NT2/D1 (cell line): ENCODE measurements around the gene IL1R2.

Experiments
- DNase-seq: peaks from one replicate; pipeline ENCODE4 v3.0.0-alpha.2; 2011; ENCODE audit warnings: low read depth, low spot score
- H3K27me3 ChIP-seq: 2 replicates; pipeline ENCODE4 v1.6.0; 2011; ENCODE audit warnings: mild to moderate bottlenecking; ENCODE audit not compliant: insufficient read length, insufficient read depth
- H3K36me3 ChIP-seq: 2 replicates; pipeline ENCODE4 v1.6.1; 2011; ENCODE audit warnings: mild to moderate bottlenecking, low read length, mixed read lengths; ENCODE audit not compliant: insufficient read depth, insufficient read length
- H3K4me1 ChIP-seq: 2 replicates; pipeline ENCODE4 v1.5.1; 2011; ENCODE audit not compliant: insufficient read depth, insufficient read length
- H3K4me3 ChIP-seq: 2 replicates; pipeline ENCODE4 v1.5.1; 2011; ENCODE audit warnings: low read depth; ENCODE audit not compliant: insufficient read length
- H3K9ac ChIP-seq: 2 replicates; pipeline ENCODE4 v1.6.0; 2011; ENCODE audit warnings: low read depth; ENCODE audit not compliant: insufficient read length
- H3K9me3 ChIP-seq: 2 replicates; pipeline ENCODE4 v1.5.1; 2011; ENCODE audit warnings: mild to moderate bottlenecking, low read length; ENCODE audit not compliant: insufficient read depth
- SUZ12 ChIP-seq: IDR thresholded peaks from 2 replicates; pipeline ENCODE4 v1.6.1; 2011; ENCODE audit not compliant: insufficient read length, insufficient read depth; ENCODE audit errors: extremely low read depth
- YY1 ChIP-seq: IDR thresholded peaks from 2 replicates; pipeline ENCODE4 v1.6.1; 2011; ENCODE audit not compliant: insufficient read length, insufficient read depth
- ZNF274 ChIP-seq: IDR thresholded peaks from 2 replicates; pipeline ENCODE4 v1.6.1; 2011; ENCODE audit warnings: mild to moderate bottlenecking, low read depth, low read length

Gene IL1R2

DNA sequence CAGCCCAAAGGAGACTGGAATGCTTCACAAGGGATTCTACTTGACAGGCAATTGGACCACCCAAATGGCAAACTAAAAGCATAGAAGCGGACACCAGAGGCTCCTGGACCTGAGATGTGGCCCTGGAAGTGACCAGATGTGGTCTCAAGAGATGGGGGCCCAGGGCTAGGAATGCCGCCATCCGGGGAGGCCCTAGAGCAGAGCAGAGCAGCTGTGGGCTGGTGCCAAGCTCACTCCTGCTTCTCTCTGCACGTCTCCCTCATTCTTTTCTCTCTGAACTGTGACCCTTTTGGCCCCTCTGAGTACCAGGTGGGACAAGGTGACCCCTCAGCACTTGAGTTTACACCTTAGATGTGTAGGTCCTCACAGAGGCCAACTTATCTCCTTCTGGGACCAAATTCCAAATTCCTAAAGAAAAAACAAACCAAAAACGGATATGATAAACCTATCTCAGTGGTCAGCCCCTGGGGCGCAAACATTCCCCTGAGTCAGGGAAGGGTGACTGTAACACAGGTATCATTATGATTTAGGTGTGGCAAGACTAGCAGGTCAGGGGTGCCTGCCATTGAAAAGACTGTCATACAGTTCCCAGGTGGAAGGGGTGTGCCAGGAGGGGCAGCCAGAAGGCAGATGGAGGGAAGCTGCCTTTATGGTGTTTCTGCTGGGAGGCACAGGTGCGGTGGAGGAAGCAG lies 6.5 kb upstream of the IL1R2 start:
- no peaks in the 10 kb centered on the region for H3K27me3 ChIP-seq
- DNase-seq, result no peak

DNA sequence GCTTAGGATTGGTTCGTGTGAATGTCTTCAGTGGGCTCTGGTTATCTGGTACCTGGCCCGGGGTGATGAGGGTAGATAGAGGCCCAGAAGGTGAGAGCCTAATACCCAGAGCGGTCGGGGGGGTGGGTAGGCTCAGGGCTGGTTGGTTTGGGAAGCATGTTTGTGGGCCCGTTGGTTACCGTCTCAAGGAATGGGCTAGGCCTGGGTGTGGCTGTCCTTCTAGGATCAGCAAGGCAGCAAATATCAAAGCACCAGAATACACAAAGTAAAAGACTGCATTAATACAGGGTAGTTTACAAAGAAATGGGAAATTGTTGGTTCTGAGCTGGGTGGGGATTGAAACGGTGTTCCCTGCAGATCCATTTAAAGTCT lies 6.0 kb upstream of the IL1R2 start:
- Histone ChIP-seq H3K9me3 (no peaks in the 10 kb centered on the region), H3K36me3 (no peaks in the 10 kb centered on the region), H3K27me3 (no peaks in the 10 kb centered on the region), H3K4me3 (no peak overlapping the region), H3K4me1 (peaks cover 8% of the 10 kb centered on the region), H3K9ac (no peak overlapping the region)
- DNase-seq, result no peak
- TF ChIP-seq ZNF274 (no peak), SUZ12 (no peak), YY1 (no peak)

More for the DNA sequence above, 6.5 kb upstream of the IL1R2 start:
- Histone ChIP-seq H3K4me3 (no peak overlapping the region), H3K9ac (no peak overlapping the region), H3K9me3 (no peaks in the 10 kb centered on the region), H3K36me3 (no peaks in the 10 kb centered on the region), H3K4me1 (peaks cover 8% of the 10 kb centered on the region)
- no peak for TF ChIP-seq YY1
- TF ChIP-seq ZNF274, result no peak
- TF ChIP-seq SUZ12, result no peak

DNA sequence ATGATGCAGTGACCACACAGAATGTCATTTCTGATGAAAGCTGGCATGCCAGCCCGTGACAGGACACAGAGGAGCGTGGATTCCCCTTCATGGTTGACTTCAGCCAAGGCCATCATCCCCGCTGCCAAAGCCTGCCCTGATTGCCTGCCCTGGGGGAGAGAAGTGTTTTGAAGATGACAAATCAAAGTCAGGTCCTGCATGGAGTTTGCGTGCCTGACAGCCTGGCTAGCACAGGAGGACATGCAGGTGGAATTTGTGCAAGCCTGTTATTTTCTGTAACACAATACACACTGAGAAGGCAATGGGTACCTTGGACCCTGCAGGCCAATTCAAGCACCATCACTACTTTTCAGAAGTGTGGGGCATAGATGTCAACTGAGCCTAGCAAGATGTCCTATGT lies 5.4 kb upstream of the IL1R2 start:
- Histone ChIP-seq H3K9ac (no peak overlapping the region), H3K4me3 (no peak overlapping the region), H3K36me3 (no peaks in the 10 kb centered on the region), H3K27me3 (no peaks in the 10 kb centered on the region), H3K4me1 (peaks cover 8% of the 10 kb centered on the region), H3K9me3 (no peaks in the 10 kb centered on the region)
- DNase-seq, result no peak
- TF ChIP-seq ZNF274 (no peak), YY1 (no peak), SUZ12 (no peak)

DNA sequence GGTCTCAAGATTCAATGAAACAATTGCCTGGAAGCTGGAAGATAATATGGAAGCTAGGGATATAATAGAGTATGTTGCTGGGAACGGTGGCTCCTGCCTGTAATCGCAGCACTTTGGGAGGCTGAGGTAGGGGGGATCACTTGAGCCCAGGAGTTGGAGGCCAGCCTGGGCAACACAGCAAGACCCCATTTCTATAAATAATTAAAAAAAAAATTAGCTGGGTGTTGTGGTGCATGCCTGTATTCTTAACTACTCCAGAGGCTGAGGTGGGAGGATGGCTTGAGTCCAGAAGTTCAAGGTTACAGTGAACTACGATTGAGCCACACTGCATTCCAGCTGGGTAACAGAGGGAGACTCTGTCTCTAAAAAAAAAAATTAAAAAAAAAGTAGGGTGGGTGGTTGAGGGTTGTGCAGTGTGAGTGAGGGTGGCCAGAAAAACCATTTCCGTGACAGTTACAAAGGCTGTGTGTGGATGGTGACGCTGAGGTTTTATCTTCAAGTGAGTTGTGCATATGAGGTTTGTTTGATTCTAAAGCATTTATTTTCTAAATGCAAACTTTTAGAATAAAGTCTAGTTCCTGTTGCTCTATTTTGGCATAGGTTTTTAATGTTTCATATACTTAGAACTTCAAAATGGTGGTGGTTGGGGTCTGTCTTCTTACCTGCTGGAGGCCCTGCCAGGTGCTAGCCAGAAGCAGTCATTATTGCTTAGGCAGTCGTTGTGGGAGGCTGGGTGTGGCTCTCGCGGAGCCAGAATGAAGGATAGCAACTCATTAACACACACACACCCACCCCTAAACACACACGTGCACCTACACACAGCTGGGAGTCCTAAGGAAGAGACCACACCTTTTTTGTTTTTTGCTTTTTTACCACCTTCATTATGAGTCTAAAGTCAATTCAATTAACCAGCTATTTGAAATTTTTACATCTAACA lies 4.7 kb upstream of the IL1R2 start:
- H3K36me3 ChIP-seq, result no peaks in the 10 kb centered on the region
- DNase-seq, result no peak
- no peak for TF ChIP-seq SUZ12
- no peak for TF ChIP-seq ZNF274
- TF ChIP-seq YY1, result no peak
- H3K4me1 ChIP-seq, result peaks cover 8% of the 10 kb centered on the region
- no peaks in the 10 kb centered on the region for H3K9me3 ChIP-seq
- no peak overlapping the region for H3K9ac ChIP-seq
- no peaks in the 10 kb centered on the region for H3K27me3 ChIP-seq
- no peak overlapping the region for H3K4me3 ChIP-seq

DNA sequence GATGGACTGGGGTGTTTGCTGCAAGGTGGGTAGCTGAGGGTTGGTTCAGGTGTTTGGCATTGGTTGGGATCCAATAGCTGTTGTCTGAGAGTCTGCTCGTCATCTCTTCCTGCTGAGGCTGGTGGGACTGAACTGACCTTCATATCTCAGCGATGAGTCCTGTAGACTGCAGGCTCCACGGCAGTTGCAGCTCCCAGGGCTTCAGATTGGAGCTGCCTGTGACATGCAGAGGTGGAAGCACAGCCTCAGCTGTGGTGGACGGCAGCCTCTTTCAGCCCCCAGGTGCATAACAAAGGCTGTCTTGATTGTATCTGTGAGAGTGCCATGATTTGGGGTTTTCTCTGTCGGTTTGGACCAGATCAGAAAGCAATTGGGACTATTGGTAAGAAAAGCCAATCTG lies 3.9 kb upstream of the IL1R2 start:
- DNase-seq, result no peak
- TF ChIP-seq SUZ12, result no peak
- no peak for TF ChIP-seq YY1
- TF ChIP-seq ZNF274, result no peak
- Histone ChIP-seq H3K9ac (no peak overlapping the region), H3K4me3 (no peak overlapping the region), H3K9me3 (no peaks in the 10 kb centered on the region), H3K36me3 (no peaks in the 10 kb centered on the region), H3K4me1 (peaks cover 8% of the 10 kb centered on the region), H3K27me3 (no peaks in the 10 kb centered on the region)

DNA sequence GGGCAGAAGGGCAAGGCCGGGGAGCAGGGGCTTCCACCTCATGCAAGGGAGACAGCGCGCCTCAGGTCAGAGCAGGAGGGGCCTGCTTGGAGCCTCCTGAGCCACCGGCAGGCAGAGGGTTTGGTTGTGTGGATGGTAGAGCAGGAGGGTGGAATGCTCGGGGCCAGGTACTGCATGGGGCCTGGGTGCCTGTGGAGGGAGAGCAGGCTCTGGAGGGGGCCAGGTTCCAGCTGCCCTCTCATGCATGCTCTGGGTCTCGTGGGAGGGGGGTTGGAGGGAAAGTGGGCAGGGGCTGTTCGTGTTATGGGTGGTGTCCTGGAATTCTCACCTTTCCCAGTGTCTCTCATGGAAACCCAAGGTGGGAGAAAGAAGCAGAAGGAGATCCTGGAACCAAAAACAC lies 3.2 kb upstream of the IL1R2 start:
- no peaks in the 10 kb centered on the region for H3K9me3 ChIP-seq
- H3K4me1 ChIP-seq, result peaks cover 8% of the 10 kb centered on the region
- TF ChIP-seq SUZ12, result no peak
- TF ChIP-seq ZNF274, result no peak
- TF ChIP-seq YY1, result no peak
- H3K4me3 ChIP-seq, result no peak overlapping the region
- no peaks in the 10 kb centered on the region for H3K36me3 ChIP-seq
- no peaks in the 10 kb centered on the region for H3K27me3 ChIP-seq
- DNase-seq, result no peak
- no peak overlapping the region for H3K9ac ChIP-seq
